ENCODE measurements around the gene CAV3.
"Not testable (repeated sequence)": the region's sequence is repeated elsewhere in the genome, so short reads cannot be mapped to it uniquely, and the experiment has no call there.

CAV3 gene

GRCh38 chr3:8712045-8712907, 21.3 kb upstream of the CAV3 start:
- Histone ChIP-seq H3K9me3 (ENCODE audit: insufficient read depth, low read length) (no peaks in the 10 kb centered on the region), H3K9ac (ENCODE audit: low read length) (no peak overlapping the region), H3K27ac (ENCODE audit: low read depth, low read length) (no peak overlapping the region), H2AFZ (ENCODE audit: low read depth, low read length, severe bottlenecking) (no peak overlapping the region), H3K4me3 (ENCODE audit: insufficient read depth, low read length, poor library complexity, severe bottlenecking) (no peak overlapping the region), H3K79me2 (ENCODE audit: insufficient read depth, low read length) (no peaks in the 10 kb centered on the region), H4K20me1 (ENCODE audit: low read depth, low read length) (no peaks in the 10 kb centered on the region), H3K9me2 (replicated peaks; ENCODE audit: insufficient read depth, low read length) (no peaks in the 10 kb centered on the region), H3K36me3 (ENCODE audit: low read length) (no peaks in the 10 kb centered on the region), H3K4me2 (ENCODE audit: low read depth, low read length, poor library complexity, severe bottlenecking) (no peak overlapping the region), H3F3A (ENCODE audit: insufficient read depth) (no peaks in the 10 kb centered on the region), H3K27me3 (ENCODE audit: low read length) (no peaks in the 10 kb centered on the region)
- TF ChIP-seq CTCF (IDR thresholded peaks at IDR 0.05; ENCODE audit: insufficient read depth, low read length, poor library complexity, severe bottlenecking), result no peak
- no peak for TF ChIP-seq EZH2phosphoT487 (conservative IDR thresholded peaks at IDR 0.05; ENCODE audit: low read length)

GRCh38 chr3:8712908-8713255, 20.7 kb upstream of the CAV3 start:
- Histone ChIP-seq H3K4me3 (ENCODE audit: insufficient read depth, low read length, poor library complexity, severe bottlenecking) (no peak overlapping the region), H3K9me2 (replicated peaks; ENCODE audit: insufficient read depth, low read length) (no peaks in the 10 kb centered on the region), H3K79me2 (ENCODE audit: insufficient read depth, low read length) (no peaks in the 10 kb centered on the region), H3K36me3 (ENCODE audit: low read length) (no peaks in the 10 kb centered on the region), H3K9ac (ENCODE audit: low read length) (no peak overlapping the region), H4K20me1 (ENCODE audit: low read depth, low read length) (no peaks in the 10 kb centered on the region), H3K27ac (ENCODE audit: low read depth, low read length) (no peak overlapping the region), H3K27me3 (ENCODE audit: low read length) (no peaks in the 10 kb centered on the region), H3K4me2 (ENCODE audit: low read depth, low read length, poor library complexity, severe bottlenecking) (no peak overlapping the region), H2AFZ (ENCODE audit: low read depth, low read length, severe bottlenecking) (no peak overlapping the region), H3K9me3 (ENCODE audit: insufficient read depth, low read length) (no peaks in the 10 kb centered on the region), H3F3A (ENCODE audit: insufficient read depth) (no peaks in the 10 kb centered on the region)
- no peak for TF ChIP-seq CTCF (IDR thresholded peaks at IDR 0.05; ENCODE audit: insufficient read depth, low read length, poor library complexity, severe bottlenecking)
- no peak for TF ChIP-seq EZH2phosphoT487 (conservative IDR thresholded peaks at IDR 0.05; ENCODE audit: low read length)

GRCh38 chr3:8713901-8714759, 19.5 kb upstream of the CAV3 start:
- Histone ChIP-seq H3K9me3 (ENCODE audit: insufficient read depth, low read length) (no peaks in the 10 kb centered on the region), H3K9ac (ENCODE audit: low read length) (no peak overlapping the region), H3K36me3 (ENCODE audit: low read length) (no peaks in the 10 kb centered on the region), H3K27me3 (ENCODE audit: low read length) (no peaks in the 10 kb centered on the region), H3K4me2 (ENCODE audit: low read depth, low read length, poor library complexity, severe bottlenecking) (no peak overlapping the region), H3K79me2 (ENCODE audit: insufficient read depth, low read length) (no peaks in the 10 kb centered on the region), H3K9me2 (replicated peaks; ENCODE audit: insufficient read depth, low read length) (no peaks in the 10 kb centered on the region), H2AFZ (ENCODE audit: low read depth, low read length, severe bottlenecking) (no peak overlapping the region), H3K4me3 (ENCODE audit: insufficient read depth, low read length, poor library complexity, severe bottlenecking) (no peak overlapping the region), H4K20me1 (ENCODE audit: low read depth, low read length) (no peaks in the 10 kb centered on the region), H3K27ac (ENCODE audit: low read depth, low read length) (no peak overlapping the region), H3F3A (ENCODE audit: insufficient read depth) (no peaks in the 10 kb centered on the region)
- no peak for TF ChIP-seq CTCF (IDR thresholded peaks at IDR 0.05; ENCODE audit: insufficient read depth, low read length, poor library complexity, severe bottlenecking)
- TF ChIP-seq EZH2phosphoT487 (conservative IDR thresholded peaks at IDR 0.05; ENCODE audit: low read length), result no peak

- not testable (repeated sequence) for H3K4me2 ChIP-seq (ENCODE audit: low read depth, low read length, poor library complexity, severe bottlenecking); H3F3A ChIP-seq (ENCODE audit: insufficient read depth); H3K9me2 ChIP-seq (replicated peaks; ENCODE audit: insufficient read depth, low read length); H3K36me3 ChIP-seq (ENCODE audit: low read length); H3K9me3 ChIP-seq (ENCODE audit: insufficient read depth, low read length); H3K9ac ChIP-seq (ENCODE audit: low read length); H2AFZ ChIP-seq (ENCODE audit: low read depth, low read length, severe bottlenecking); H3K27me3 ChIP-seq (ENCODE audit: low read length); H3K4me3 ChIP-seq (ENCODE audit: insufficient read depth, low read length, poor library complexity, severe bottlenecking); H3K79me2 ChIP-seq (ENCODE audit: insufficient read depth, low read length); H4K20me1 ChIP-seq (ENCODE audit: low read depth, low read length); H3K27ac ChIP-seq (ENCODE audit: low read depth, low read length)
Measured at GRCh38 chr3:8715757-8716156, 17.8 kb upstream of the CAV3 start.
